Right cardiac atrium (tissue), 5 donors: ENCODE measurements around the gene COTL1. TPM values are rescaled to one million over a fixed set of nuclear protein-coding genes. Genes with fewer than 3 reads are reported as not detected.
A peak's percentile ranks its signal among the peaks of the same experiment; 100 is the strongest.

Source experiments
- ATAC-seq, 2 donors: fragments of 200-7000 bp; cut with Tn5 transposase; one replicate each; pipeline versions ENCODE4 v1.8.0 to v1.9.1; 2020; ENCODE audit warnings: moderate library complexity in 2 of 2, mild to moderate bottlenecking in 1 of 2
- DNase-seq, 3 donors: peaks; one replicate each; pipeline ENCODE4 v3.0.0-alpha.2; 2020
- H3K27ac ChIP-seq: one replicate; pipeline ENCODE4 v1.5.1; 2013; ENCODE audit warnings: mild to moderate bottlenecking, low read length, control low read depth, moderate library complexity
- H3K27me3 ChIP-seq: one replicate; pipeline ENCODE4 v1.6.1; 2013; ENCODE audit not compliant: control insufficient read depth, insufficient read depth
- H3K4me1 ChIP-seq: one replicate; pipeline ENCODE4 v1.6.1; 2013; ENCODE audit warnings: low read length; ENCODE audit not compliant: control insufficient read depth, insufficient read depth
- H3K4me3 ChIP-seq: one replicate; pipeline ENCODE4 v1.5.1; 2013; ENCODE audit warnings: low read length, control low read depth
- H3K9me3 ChIP-seq: one replicate; pipeline ENCODE4 v1.6.1; 2013; ENCODE audit warnings: low read length; ENCODE audit not compliant: control insufficient read depth
- whole genome bisulfite sequencing: extraction: QIAGEN DNeasy Blood & Tissue Kit; methylation state at CpG from one replicate; pipeline ENCODE4 v1.1.7; 2013; 5-methylcytosine and 5-hydroxymethylcytosine counted together
- intact Hi-C, 4 donors: fragments of 100-400 bp; cut with DNase I; formaldehyde crosslinking; loops; one replicate each; pipeline versions ENCODE4 v1.11.0 to v1.14.0; 2022 to 2023
- polyA plus RNA-seq: library from polyadenylated mRNA; stranded (reverse); fragments of 200-250 nt; gene quantifications from one replicate; pipeline ENCODE4 v1.2.3, GENCODE V29; 2013
- total RNA-seq, 4 donors: library from RNA; stranded (reverse); fragmentation: NEBNext Ultra II Directional; extraction: Animal tissue kit (Norgen Biotek cat#: 25700); gene quantifications; one replicate each; pipeline ENCODE4 v1.2.1, GENCODE V29; 2021
- donor health status: healthy with polysubstance abuse.
- donor health status: DM: no; HTN: yes; CAD: no.
- donor health status: DM: no; HTN: no; CAD: no.
- donor health status: DM: no; HTN: yes; CAD: no; lungs with severe emphysema.
- donor health status: DM: yes; HTN: yes; CAD: no.

The COTL1 gene
- total and polyA plus RNA-seq, 5 donors: 11.6 to 26.9 (median 21.8) TPM

DNA sequence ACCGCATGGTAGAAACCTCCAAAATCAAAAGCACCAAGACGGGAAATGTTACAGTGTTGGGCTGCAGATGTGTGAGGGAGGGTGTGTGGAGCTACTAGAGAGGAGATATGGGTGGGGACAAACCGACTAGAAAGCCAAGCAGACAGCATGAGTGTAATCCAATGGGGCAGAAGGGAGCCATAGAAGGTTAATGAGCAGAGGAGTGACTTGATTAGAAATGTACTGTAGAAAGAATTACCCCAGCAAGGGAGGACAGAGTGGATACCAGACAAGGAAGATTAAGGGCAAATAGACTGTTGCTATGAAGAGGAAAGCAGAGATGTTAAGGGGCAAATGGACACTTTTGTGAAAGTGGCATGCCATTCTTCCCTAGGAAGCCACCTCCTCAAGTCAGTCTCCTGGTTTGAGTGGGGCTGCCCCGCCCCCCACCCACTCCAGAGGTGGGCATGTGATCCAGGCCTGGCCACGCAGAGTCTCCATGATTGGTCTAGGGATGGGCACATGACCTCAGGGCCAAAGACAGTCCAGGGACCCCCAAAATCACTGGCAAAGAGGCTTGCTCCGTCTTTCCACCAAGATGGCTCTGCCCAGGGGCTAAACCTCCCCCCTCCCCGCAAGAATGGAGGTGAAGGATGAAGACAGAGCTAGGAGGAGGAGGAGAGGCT lies 4.3 kb downstream of the COTL1 start:
- Histone ChIP-seq H3K27ac (no peak overlapping the region), H3K4me1 (no peaks in the 10 kb centered on the region), H3K9me3 (no peaks in the 10 kb centered on the region), H3K4me3 (no peak overlapping the region), H3K27me3 (no peaks in the 10 kb centered on the region)
- no peak for ATAC-seq
- intact Hi-C loops: no loop called here
- 87% methylated on average over 7 of the region's 7 CpGs for whole genome bisulfite sequencing
- DNase-seq: peak in 1 of 3 donors; percentile 28

DNA sequence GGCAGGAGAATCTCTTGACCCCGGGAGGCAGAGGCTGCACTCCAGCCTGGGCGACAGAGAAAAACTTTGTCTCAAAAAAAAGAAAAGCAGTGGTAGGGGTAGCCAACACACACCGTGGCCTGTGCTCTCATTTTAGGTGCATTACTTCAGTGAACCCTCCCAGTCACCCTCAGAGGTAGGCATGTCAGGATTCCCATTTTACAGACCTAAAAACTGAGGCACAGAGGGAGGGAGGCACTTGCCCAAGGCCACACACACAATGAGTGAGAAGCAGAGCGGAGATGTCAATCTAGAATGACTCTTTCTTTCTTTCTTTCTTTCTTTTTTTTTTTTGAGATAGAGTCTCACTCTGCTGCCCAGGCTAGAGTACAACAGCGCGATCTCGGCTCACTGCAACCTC lies 5.2 kb downstream of the COTL1 start:
- Histone ChIP-seq H3K9me3 (no peaks in the 10 kb centered on the region), H3K4me3 (no peak overlapping the region), H3K4me1 (no peaks in the 10 kb centered on the region), H3K27me3 (no peaks in the 10 kb centered on the region), H3K27ac (no peak overlapping the region)
- intact Hi-C loops: no loop called here
- ATAC-seq: no peak
- no peak for DNase-seq
- WGBS: 95% methylated on average over 7 of the region's 7 CpGs

DNA sequence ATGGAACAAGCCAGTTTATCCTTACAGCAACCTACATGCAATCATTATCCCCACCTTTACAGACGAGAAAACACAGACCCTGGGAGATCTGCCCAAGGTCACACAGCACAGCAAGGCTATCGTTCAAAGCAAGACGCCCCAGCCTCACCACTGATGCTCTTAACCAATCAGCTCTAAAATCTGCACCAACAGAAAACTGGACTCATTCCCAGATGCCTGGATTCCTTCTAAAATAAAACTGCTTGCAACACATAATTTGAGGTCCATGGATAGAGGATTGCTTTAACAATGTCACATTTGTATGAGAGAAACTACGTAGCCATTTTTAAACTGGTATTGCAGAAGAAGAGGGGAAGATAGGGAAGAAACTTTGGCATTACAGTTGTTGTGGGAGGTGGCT lies 6.8 kb downstream of the COTL1 start:
- Histone ChIP-seq H3K27me3 (no peaks in the 10 kb centered on the region), H3K4me3 (no peak overlapping the region), H3K9me3 (no peaks in the 10 kb centered on the region), H3K27ac (no peak overlapping the region), H3K4me1 (no peaks in the 10 kb centered on the region)
- DNase-seq (no peak), ATAC-seq (no peak)
- intact Hi-C loops: no loop called here
- WGBS: 39% methylated on average over 4 of the region's 4 CpGs

DNA sequence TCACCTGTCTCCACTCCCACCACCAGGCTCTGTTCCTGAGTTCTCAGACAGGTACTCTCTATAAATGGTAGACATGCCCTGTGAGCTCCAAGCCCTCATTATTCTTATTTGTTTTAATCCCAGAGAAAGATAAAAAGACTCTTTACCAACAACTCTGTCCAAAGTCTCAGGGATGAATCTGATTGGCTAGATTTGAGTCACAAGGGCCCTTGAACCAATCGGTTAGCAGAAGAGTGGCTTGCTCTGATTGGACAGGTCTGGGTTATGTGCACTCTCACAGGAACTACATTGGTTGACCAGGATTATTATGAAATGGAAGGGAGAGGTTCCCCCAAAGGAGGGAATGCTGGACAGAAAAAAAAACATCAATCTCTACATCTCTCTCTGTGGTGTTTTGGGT lies 7.5 kb downstream of the COTL1 start:
- H3K27ac ChIP-seq: no peak overlapping the region
- 98% methylated on average over 1 of the region's 1 CpG for WGBS
- H3K27me3 ChIP-seq: no peaks in the 10 kb centered on the region
- no peaks in the 10 kb centered on the region for H3K4me1 ChIP-seq
- intact Hi-C loops: no loop called here
- H3K4me3 ChIP-seq: no peak overlapping the region
- no peaks in the 10 kb centered on the region for H3K9me3 ChIP-seq
- no peak for DNase-seq
- ATAC-seq: no peak

DNA sequence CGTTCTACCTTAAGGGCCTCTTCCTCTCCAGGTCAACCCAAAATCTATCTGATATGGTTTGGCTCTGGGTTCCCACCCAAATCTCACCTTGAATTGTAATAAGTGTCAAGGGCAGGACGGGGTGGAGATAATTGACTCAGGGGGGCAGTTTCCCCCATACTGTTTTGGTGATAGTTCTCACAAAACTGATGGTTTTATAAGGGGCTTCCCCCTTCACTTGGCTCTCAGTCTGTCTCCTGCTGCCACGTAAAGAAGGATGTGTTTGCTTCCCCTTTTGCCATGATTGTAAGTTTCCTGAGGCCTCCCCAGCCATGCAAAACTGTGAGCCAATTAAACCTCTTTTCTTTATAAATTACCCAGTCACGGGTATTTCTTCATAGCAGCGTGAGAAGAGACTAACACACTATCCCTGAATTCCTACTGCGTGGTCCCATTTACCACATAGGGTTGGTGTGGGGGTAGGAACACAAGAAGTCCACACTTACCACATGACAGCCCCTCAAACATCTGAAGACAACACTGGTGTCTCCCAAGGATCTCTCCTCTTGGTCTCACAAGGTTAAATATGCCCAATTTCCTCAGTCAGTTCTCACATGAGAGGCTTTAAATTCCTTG lies 8.2 kb downstream of the COTL1 start:
- Histone ChIP-seq H3K27ac (no peak overlapping the region), H3K27me3 (no peaks in the 10 kb centered on the region), H3K9me3 (no peaks in the 10 kb centered on the region), H3K4me3 (no peak overlapping the region), H3K4me1 (no peaks in the 10 kb centered on the region)
- intact Hi-C loops: no loop called here
- WGBS: 82% methylated on average over 6 of the region's 6 CpGs
- ATAC-seq: no peak
- DNase-seq: no peak

DNA sequence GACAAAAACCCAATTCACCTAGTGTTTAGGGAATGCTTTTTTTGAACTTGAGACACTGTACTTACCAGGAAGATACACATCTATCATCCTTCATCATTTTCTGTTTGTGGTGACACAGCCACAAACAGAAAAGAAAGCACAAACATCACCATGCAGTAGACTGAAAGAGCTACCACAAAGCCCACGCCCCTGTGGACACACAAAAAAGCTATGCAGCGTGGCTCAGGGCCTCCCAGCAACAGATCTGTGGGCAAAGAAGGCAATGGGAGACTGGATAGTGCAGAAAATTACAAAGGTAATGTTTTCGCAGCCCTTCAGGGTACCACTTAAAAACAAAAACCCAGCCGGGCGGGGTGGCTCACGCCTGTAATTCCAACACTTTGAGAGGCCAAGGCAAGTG lies 9.6 kb downstream of the COTL1 start:
- ATAC-seq (no peak), DNase-seq (no peak)
- H3K4me1 ChIP-seq: no peaks in the 10 kb centered on the region
- no peak overlapping the region for H3K27ac ChIP-seq
- no peaks in the 10 kb centered on the region for H3K9me3 ChIP-seq
- H3K27me3 ChIP-seq: no peaks in the 10 kb centered on the region
- intact Hi-C loops: no loop called here
- no peak overlapping the region for H3K4me3 ChIP-seq
- 93% methylated on average over 6 of the region's 6 CpGs for WGBS

DNA sequence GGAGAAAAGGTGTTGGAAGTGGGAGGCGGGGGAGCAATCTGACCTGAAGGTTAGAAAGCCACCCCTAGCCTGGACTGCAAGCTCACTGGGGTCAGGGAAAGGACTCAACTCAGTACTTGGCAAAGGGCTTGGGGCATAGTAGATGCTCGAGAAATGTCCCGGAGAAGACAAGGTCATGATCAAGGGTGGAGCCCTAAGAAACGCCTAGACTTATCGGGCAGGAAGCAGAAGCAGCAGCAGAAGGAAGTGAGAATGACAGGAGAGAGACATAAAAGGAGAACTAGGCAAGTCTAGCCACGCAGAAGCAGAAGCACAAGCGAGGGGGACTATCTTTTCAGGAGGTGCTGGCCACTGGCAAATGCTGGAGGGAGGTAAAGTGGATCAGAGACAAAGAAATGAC lies 10.2 kb downstream of the COTL1 start:
- Histone ChIP-seq H3K27me3 (no peaks in the 10 kb centered on the region), H3K27ac (no peak overlapping the region), H3K9me3 (no peaks in the 10 kb centered on the region), H3K4me1 (no peaks in the 10 kb centered on the region), H3K4me3 (no peak overlapping the region)
- ATAC-seq (peak in 1 of 2 donors; percentile 43), DNase-seq (no peak)
- intact Hi-C loops: no loop called here
- 60% methylated on average over 7 of the region's 7 CpGs for WGBS

DNA sequence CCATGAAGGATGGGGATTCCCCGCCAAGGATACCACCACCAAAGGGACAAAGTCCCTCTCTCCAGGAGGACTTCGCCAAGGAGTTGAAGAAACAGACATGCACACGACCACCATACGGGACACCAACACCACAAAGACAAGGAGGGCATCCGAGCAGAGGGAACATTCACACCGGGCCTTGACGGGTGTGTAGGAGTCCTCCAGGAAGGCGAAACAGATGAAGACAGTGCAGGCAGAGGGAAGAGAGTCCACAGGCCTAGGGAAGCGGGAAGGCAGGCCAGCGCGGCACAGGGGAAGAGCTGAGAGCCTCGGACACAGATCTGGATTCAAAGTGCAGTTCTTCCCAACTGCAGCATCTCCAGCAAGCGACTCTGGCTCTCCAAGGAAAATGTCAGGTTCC lies 10.8 kb downstream of the COTL1 start:
- intact Hi-C loops: no loop called here
- Histone ChIP-seq H3K27ac (no peak overlapping the region), H3K4me3 (no peak overlapping the region), H3K27me3 (no peaks in the 10 kb centered on the region), H3K4me1 (no peaks in the 10 kb centered on the region), H3K9me3 (no peaks in the 10 kb centered on the region)
- no peak for DNase-seq
- 98% methylated on average over 13 of the region's 13 CpGs for WGBS
- no peak for ATAC-seq

DNA sequence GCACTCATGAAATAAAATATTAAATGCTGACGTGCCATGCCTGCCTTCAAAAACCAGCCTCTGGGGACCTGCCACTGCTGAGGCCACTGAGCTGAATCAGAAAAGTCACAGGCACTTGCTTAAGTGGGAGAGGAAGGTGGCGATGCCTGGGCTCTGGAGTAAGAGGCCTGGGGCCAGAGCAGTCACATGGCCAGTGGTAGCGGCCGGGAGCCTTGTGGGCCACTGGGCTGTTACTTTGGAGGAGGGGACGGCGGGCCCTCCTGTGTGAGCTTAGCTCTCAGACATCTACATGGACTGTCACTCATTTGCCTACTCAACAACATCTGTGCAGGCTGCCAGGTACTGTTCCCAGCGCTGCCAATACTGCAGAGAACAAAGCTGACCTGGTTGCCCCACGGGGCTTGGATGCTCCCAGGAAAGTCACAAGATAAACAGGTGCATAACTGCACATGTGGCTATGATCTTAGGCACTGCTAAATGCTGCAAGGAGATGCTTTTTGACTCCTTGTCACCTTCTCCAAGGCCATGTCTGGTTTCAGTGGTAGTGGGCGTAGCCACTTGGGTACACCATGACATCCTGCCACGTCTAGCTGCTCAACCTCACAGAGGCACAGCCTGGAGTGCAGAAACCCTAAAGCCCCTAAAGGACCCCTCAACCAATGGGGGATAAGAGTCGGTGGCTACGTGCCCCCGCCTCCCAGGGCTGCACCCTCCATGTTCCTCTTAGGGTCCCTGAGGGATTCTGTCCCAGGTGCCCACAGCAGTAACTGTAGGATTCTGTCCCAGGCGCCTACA lies 11.6 kb downstream of the COTL1 start:
- intact Hi-C loops: no loop called here
- no peaks in the 10 kb centered on the region for H3K9me3 ChIP-seq
- H3K27me3 ChIP-seq: no peaks in the 10 kb centered on the region
- WGBS: 89% methylated on average over 14 of the region's 14 CpGs
- H3K4me3 ChIP-seq: no peak overlapping the region
- no peak for ATAC-seq
- DNase-seq: no peak
- no peak overlapping the region for H3K27ac ChIP-seq
- H3K4me1 ChIP-seq: no peaks in the 10 kb centered on the region

DNA sequence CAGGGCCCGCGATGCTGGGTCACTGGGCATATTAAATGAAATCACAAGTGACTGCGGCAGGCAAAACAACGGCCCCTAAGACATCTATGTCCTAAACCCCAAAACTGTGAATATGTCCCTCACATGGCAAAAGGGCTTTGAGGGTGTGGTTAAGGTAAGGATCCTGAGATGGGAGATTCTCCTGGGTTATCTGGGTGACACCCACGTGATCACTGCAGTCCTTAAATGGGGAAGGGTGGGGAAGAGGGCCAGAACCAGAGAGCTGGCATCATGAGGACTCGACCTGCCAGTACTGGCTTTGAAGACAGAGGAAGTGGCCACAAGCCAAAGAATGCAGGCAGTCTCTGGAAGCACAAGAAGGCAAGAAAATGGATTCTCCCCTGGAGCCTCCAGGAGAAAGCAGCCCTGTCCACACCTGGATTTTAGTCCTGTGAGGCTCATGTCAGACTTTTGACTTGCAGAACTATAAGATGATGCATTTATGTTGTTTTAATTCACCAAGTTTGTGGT lies 12.5 kb downstream of the COTL1 start:
- WGBS: 93% methylated on average over 6 of the region's 6 CpGs
- Histone ChIP-seq H3K27ac (no peak overlapping the region), H3K27me3 (no peaks in the 10 kb centered on the region), H3K4me3 (no peak overlapping the region), H3K4me1 (no peaks in the 10 kb centered on the region), H3K9me3 (no peaks in the 10 kb centered on the region)
- intact Hi-C loops: no loop called here
- ATAC-seq (no peak), DNase-seq (no peak)

DNA sequence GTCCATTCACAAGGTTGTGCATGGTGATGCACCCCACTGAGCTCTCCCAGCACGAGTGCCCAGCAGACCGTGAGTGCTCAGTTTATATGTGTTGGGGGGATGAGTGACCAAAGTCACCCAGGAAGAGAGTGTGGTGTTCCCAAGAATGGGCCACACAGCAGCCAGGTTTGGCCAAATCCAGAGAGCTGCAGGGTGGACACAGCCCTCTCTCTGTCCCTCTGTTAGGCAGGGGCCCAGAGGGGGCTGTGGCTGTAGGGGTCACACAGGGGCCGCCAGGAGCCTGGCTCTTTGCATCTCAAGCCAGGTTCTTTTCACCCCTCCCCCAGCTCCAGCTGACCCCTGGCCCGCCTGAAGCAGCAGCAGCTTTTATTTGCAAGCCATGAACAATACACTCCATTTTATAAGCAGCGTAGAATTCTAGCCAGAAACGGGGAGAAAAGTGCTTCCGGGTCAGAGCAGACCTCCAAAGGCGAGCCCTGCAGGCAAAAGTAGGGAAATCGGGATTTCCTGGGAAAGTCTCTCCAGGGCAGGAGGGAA lies 13.3 kb downstream of the COTL1 start:
- intact Hi-C loops: no loop called here
- no peak overlapping the region for H3K4me3 ChIP-seq
- 78% methylated on average over 9 of the region's 9 CpGs for WGBS
- no peaks in the 10 kb centered on the region for H3K9me3 ChIP-seq
- H3K27me3 ChIP-seq: no peaks in the 10 kb centered on the region
- ATAC-seq (no peak), DNase-seq (no peak)
- no peak overlapping the region for H3K27ac ChIP-seq
- no peaks in the 10 kb centered on the region for H3K4me1 ChIP-seq
